Measurements from ENCODE around the gene AKT3. TPM values are rescaled to one million over a fixed set of nuclear protein-coding genes. Genes with fewer than 3 reads are reported as not detected.

Gene AKT3
- total RNA-seq, 1 donor from 2014 or later = 61.9 TPM

- Histone ChIP-seq H3K27ac (no peak overlapping the region), H3K4me1 (no peaks in the 10 kb centered on the region), H3K36me3 (peaks cover 0 to 16% of the 10 kb centered on the region in 2 donors), H3K9me3 (no peaks in the 10 kb centered on the region), H3K4me3 (no peak overlapping the region), H3K27me3 (no peaks in the 10 kb centered on the region)
- intact Hi-C loops (cut with DNase I) = no loop called here
- DNase-seq (ENCODE audit: extremely low spot score in 2 of 2) = no peak
- TF ChIP-seq CTCF (IDR thresholded peaks at IDR 0.05) (no peak), POLR2AphosphoS5 (IDR thresholded peaks at IDR 0.05; ENCODE audit: insufficient read depth in 1 of 2, low read depth in 1 of 2) (no peak), POLR2A (IDR thresholded peaks at IDR 0.05) (no peak)
Measured at GRCh38 chr1:243563732-243564131, 286.3 kb downstream of the AKT3 start.

- Histone ChIP-seq H3K9me3 (no peaks in the 10 kb centered on the region), H3K27me3 (no peaks in the 10 kb centered on the region), H3K4me1 (no peaks in the 10 kb centered on the region), H3K4me3 (no peak overlapping the region), H3K36me3 (peaks cover 0 to 16% of the 10 kb centered on the region in 2 donors), H3K27ac (no peak overlapping the region)
- intact Hi-C loops (cut with DNase I) = no loop called here
- DNase-seq (ENCODE audit: extremely low spot score in 2 of 2) = no peak
- TF ChIP-seq CTCF (IDR thresholded peaks at IDR 0.05) (no peak), POLR2A (IDR thresholded peaks at IDR 0.05) (no peak), POLR2AphosphoS5 (IDR thresholded peaks at IDR 0.05; ENCODE audit: insufficient read depth in 1 of 2, low read depth in 1 of 2) (no peak)
Measured at GRCh38 chr1:243562473-243562872, 287.6 kb downstream of the AKT3 start.

- H3K4me1 ChIP-seq = no peaks in the 10 kb centered on the region
- H3K27ac ChIP-seq = no peak overlapping the region
- no peaks in the 10 kb centered on the region for H3K27me3 ChIP-seq
- peaks cover 0 to 16% of the 10 kb centered on the region in 2 donors for H3K36me3 ChIP-seq
- no peak for DNase-seq (ENCODE audit: extremely low spot score in 2 of 2)
- H3K9me3 ChIP-seq = no peaks in the 10 kb centered on the region
- H3K4me3 ChIP-seq = no peak overlapping the region
- TF ChIP-seq POLR2A (IDR thresholded peaks at IDR 0.05) (no peak), CTCF (IDR thresholded peaks at IDR 0.05) (no peak), POLR2AphosphoS5 (IDR thresholded peaks at IDR 0.05; ENCODE audit: insufficient read depth in 1 of 2, low read depth in 1 of 2) (no peak)
- intact Hi-C loops (cut with DNase I) = no loop called here
Measured at GRCh38 chr1:243561588-243562319, 288.3 kb downstream of the AKT3 start.

- Histone ChIP-seq H3K27me3 (no peaks in the 10 kb centered on the region), H3K9me3 (no peaks in the 10 kb centered on the region), H3K27ac (no peak overlapping the region), H3K4me1 (no peaks in the 10 kb centered on the region), H3K4me3 (no peak overlapping the region), H3K36me3 (peaks cover 0 to 16% of the 10 kb centered on the region in 2 donors)
- no peak for DNase-seq (ENCODE audit: extremely low spot score in 2 of 2)
- intact Hi-C loops (cut with DNase I) = no loop called here
- TF ChIP-seq POLR2A (IDR thresholded peaks at IDR 0.05) = no peak
- no peak for TF ChIP-seq POLR2AphosphoS5 (IDR thresholded peaks at IDR 0.05; ENCODE audit: insufficient read depth in 1 of 2, low read depth in 1 of 2)
- no peak for TF ChIP-seq CTCF (IDR thresholded peaks at IDR 0.05)
Measured at GRCh38 chr1:243559575-243560162, 290.4 kb downstream of the AKT3 start.

- no peaks in the 10 kb centered on the region for H3K9me3 ChIP-seq
- intact Hi-C loops (cut with DNase I) = no loop called here
- TF ChIP-seq POLR2A (IDR thresholded peaks at IDR 0.05) = no peak
- TF ChIP-seq POLR2AphosphoS5 (IDR thresholded peaks at IDR 0.05; ENCODE audit: insufficient read depth in 1 of 2, low read depth in 1 of 2) = no peak
- TF ChIP-seq CTCF (IDR thresholded peaks at IDR 0.05) = no peak
- H3K4me3 ChIP-seq = no peak overlapping the region
- no peak overlapping the region for H3K27ac ChIP-seq
- no peak for DNase-seq (ENCODE audit: extremely low spot score in 2 of 2)
- H3K4me1 ChIP-seq = no peaks in the 10 kb centered on the region
- no peaks in the 10 kb centered on the region for H3K27me3 ChIP-seq
- H3K36me3 ChIP-seq = peaks cover 0 to 16% of the 10 kb centered on the region in 2 donors
Measured at GRCh38 chr1:243558576-243558975, 291.5 kb downstream of the AKT3 start.

Data from vagina (tissue), 2 donors.